NCI-H2227 treated with DMSO at 0.1 percent for 48 hours (cell line): ENCODE measurements around the gene SVIL.
"Not testable (repeated sequence)": the region's sequence is repeated elsewhere in the genome, so short reads cannot be mapped to it uniquely, and the experiment has no call there.

Experiments
- DNase-seq: peaks from one replicate; lab custom pipeline; 2025; lab: John Stamatoyannopoulos, UW

Gene SVIL

GRCh38 chr10:29487032-29487883 is 147.5 kb downstream of the SVIL start:
- DNase-seq = not testable (repeated sequence)

GRCh38 chr10:29486433-29486832 is 148.3 kb downstream of the SVIL start:
- DNase-seq = no peak

GRCh38 chr10:29484677-29485076 is 150.1 kb downstream of the SVIL start:
- DNase-seq = not testable (repeated sequence)

GRCh38 chr10:29482591-29483431 is 152.0 kb downstream of the SVIL start:
- DNase-seq = no peak

- DNase-seq = no peak
Observed at GRCh38 chr10:29481906-29482440, 152.8 kb downstream of the SVIL start.

GRCh38 chr10:29479981-29480954 is 154.5 kb downstream of the SVIL start:
- no peak for DNase-seq

GRCh38 chr10:29479081-29479925 is 155.5 kb downstream of the SVIL start:
- no peak for DNase-seq

GRCh38 chr10:29473406-29474100 is 161.2 kb downstream of the SVIL start:
- no peak for DNase-seq

GRCh38 chr10:29473087-29473356 is 161.7 kb downstream of the SVIL start:
- DNase-seq = no peak

GRCh38 chr10:29472301-29473086 is 162.3 kb downstream of the SVIL start:
- DNase-seq = no peak

GRCh38 chr10:29471544-29471859 is 163.3 kb downstream of the SVIL start:
- no peak for DNase-seq

GRCh38 chr10:29470843-29471543 is 163.8 kb downstream of the SVIL start:
- no peak for DNase-seq

GRCh38 chr10:29470355-29470705 is 164.4 kb downstream of the SVIL start:
- DNase-seq = no peak

- DNase-seq = no peak
Observed at GRCh38 chr10:29469481-29470354, 165.1 kb downstream of the SVIL start.

- no peak for DNase-seq
Observed at GRCh38 chr10:29465384-29465783, 169.4 kb downstream of the SVIL start.

- DNase-seq = not testable (repeated sequence)
Observed at GRCh38 chr10:29464671-29465171, 170.1 kb downstream of the SVIL start.

GRCh38 chr10:29461042-29461441 is 173.7 kb downstream of the SVIL start:
- DNase-seq = no peak

- DNase-seq = not testable (repeated sequence)
Observed at GRCh38 chr10:29458190-29458589, 176.6 kb downstream of the SVIL start.
